Calu3 (cell line): ENCODE data around the gene IL1RL2. TPM values are rescaled to one million over a fixed set of nuclear protein-coding genes. Genes with fewer than 3 reads are reported as not detected.
A peak's percentile ranks its signal among the peaks of the same experiment; 100 is the strongest.

Experiments used
- BruUV-seq: library from RNA; stranded (reverse); fragments of 400-500 nt; replicated peaks from 2 replicates; lab custom pipeline; 2021; lab: Mats Ljungman, UMichigan
- CTCF ChIA-PET: fragments of 300-600 bp; sonication (Branson Sonifier 250); formaldehyde crosslinking; loops from one replicate; lab custom pipeline; 2022; ENCODE audit warnings: antibody characterized with exemption; lab: Charles Lee
- DNase-seq: peaks from one replicate; pipeline ENCODE4 v3.0.0; 2022
- H3K27ac Mint-ChIP-seq: one replicate; pipeline ENCODE4 v1.8.0; 2022; ENCODE audit warnings: mixed read lengths; ENCODE audit not compliant: unreplicated experiment
- H3K27me3 Mint-ChIP-seq: one replicate; pipeline ENCODE4 v1.8.0; 2022; ENCODE audit warnings: mixed read lengths; ENCODE audit not compliant: unreplicated experiment
- H3K36me3 Mint-ChIP-seq: one replicate; pipeline ENCODE4 v1.8.0; 2022; ENCODE audit warnings: mild to moderate bottlenecking, moderate library complexity, mixed read lengths; ENCODE audit not compliant: insufficient read depth, unreplicated experiment
- H3K4me1 Mint-ChIP-seq: one replicate; pipeline ENCODE4 v1.8.0; 2022; ENCODE audit warnings: mild to moderate bottlenecking, low read depth, mixed read lengths; ENCODE audit not compliant: unreplicated experiment
- H3K4me3 Mint-ChIP-seq: one replicate; pipeline ENCODE4 v1.8.0; 2022; ENCODE audit warnings: mild to moderate bottlenecking, low read depth, moderate library complexity, mixed read lengths; ENCODE audit not compliant: unreplicated experiment
- H3K9me3 Mint-ChIP-seq: one replicate; pipeline ENCODE4 v1.8.0; 2022; ENCODE audit warnings: low read depth, mixed read lengths; ENCODE audit not compliant: unreplicated experiment
- intact Hi-C: fragments of 100-400 bp; cut with micrococcal nuclease; formaldehyde crosslinking; loops from one replicate; pipeline ENCODE4 v1.10.0; 2022; ENCODE audit not compliant: unreplicated experiment
- total RNA-seq: library from RNA; stranded (reverse); gene quantifications from 2 replicates; pipeline ENCODE4 v1.2.3, GENCODE V29; 2022
- TF ChIP-seq, protein P1 (sequence below): fragments of 200-600 bp; IDR thresholded peaks from one replicate; pipeline ENCODE4 v1.8.0; 2022; ENCODE audit warnings: antibody characterized with exemption; ENCODE audit not compliant: unreplicated experiment

The IL1RL2 gene
- total RNA-seq, 1 experiment from 2014 or later: 0.68 TPM

DNA sequence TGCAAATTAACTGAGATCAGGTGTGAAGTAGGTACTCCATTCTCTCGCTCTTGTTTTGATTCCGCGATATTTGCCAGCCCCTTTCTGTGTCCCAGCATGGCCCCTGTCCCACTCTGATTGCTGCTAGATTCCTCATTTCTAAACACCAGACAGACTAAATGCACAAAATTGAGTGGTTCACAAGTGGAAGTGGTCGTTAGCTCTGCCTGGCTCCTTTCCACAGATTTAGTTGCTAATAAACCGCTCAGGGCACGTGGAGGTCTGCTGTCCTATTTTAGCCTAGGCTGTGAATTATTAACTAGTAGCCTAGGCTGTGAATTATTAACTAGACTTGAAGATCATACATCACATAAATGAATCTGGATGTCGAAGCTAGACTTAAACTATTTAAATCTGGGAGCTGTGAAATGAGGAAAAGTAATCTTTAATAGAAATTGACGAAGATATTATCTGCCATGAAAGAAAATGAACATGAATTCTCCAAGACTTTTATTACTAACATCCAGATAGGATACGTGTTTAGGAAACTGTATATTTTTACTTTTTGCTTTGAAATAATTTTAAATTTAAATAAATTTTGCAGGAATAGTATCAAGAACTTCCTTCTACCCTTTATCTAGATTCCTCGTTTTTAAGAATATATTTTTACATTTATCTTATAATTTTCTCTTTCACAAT, 3.7 kb downstream of the IL1RL2 start:
- intact Hi-C loops: loop anchor here (2.0 kb wide), 1 partner anchor 48 kb away; no protein-coding TSS in a partner anchor
- no peak overlapping the region for H3K4me3 Mint-ChIP-seq
- peak; percentile 10 for DNase-seq

DNA sequence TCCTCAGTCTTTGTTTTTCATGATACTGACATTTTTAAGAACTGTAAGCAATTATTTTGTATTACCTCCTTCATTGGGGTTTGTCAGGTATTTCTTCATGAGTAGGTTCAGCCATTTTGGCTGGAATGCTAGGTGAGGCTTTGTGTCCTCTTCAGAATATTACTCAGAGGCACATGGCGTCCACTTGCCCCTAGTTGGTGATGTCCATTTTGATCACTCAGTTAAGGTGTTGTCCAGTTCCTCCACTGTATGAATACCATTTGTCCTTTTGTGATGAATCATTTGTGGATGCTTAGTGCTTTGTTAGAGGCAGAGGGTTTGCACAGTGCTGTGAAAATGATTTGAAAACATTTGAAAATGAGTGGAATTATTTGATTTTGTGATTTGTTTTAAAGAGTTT, 4.7 kb downstream of the IL1RL2 start:
- no peak for DNase-seq
- Mint-ChIP-seq H3K27ac (no peak overlapping the region), H3K27me3 (no peaks in the 10 kb centered on the region), H3K4me3 (no peak overlapping the region), H3K4me1 (peaks cover 21% of the 10 kb centered on the region), H3K9me3 (no peaks in the 10 kb centered on the region), H3K36me3 (peaks cover 9% of the 10 kb centered on the region)
- intact Hi-C loops: loop anchor here (2.0 kb wide), 1 partner anchor 47 kb away; no protein-coding TSS in a partner anchor
- CTCF ChIA-PET: no interaction called here
- TF ChIP-seq, protein P1, sequence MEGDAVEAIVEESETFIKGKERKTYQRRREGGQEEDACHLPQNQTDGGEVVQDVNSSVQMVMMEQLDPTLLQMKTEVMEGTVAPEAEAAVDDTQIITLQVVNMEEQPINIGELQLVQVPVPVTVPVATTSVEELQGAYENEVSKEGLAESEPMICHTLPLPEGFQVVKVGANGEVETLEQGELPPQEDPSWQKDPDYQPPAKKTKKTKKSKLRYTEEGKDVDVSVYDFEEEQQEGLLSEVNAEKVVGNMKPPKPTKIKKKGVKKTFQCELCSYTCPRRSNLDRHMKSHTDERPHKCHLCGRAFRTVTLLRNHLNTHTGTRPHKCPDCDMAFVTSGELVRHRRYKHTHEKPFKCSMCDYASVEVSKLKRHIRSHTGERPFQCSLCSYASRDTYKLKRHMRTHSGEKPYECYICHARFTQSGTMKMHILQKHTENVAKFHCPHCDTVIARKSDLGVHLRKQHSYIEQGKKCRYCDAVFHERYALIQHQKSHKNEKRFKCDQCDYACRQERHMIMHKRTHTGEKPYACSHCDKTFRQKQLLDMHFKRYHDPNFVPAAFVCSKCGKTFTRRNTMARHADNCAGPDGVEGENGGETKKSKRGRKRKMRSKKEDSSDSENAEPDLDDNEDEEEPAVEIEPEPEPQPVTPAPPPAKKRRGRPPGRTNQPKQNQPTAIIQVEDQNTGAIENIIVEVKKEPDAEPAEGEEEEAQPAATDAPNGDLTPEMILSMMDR: no peak
- no TSS peak for BruUV-seq

More for the DNA sequence above, 3.7 kb downstream of the IL1RL2 start:
- CTCF ChIA-PET: no interaction called here
- no peaks in the 10 kb centered on the region for H3K9me3 Mint-ChIP-seq
- H3K4me1 Mint-ChIP-seq: peaks cover 21% of the 10 kb centered on the region
- BruUV-seq: no TSS peak
- H3K27me3 Mint-ChIP-seq: no peaks in the 10 kb centered on the region
- H3K27ac Mint-ChIP-seq: no peak overlapping the region
- TF ChIP-seq, protein P1: no peak
- peaks cover 9% of the 10 kb centered on the region for H3K36me3 Mint-ChIP-seq

DNA sequence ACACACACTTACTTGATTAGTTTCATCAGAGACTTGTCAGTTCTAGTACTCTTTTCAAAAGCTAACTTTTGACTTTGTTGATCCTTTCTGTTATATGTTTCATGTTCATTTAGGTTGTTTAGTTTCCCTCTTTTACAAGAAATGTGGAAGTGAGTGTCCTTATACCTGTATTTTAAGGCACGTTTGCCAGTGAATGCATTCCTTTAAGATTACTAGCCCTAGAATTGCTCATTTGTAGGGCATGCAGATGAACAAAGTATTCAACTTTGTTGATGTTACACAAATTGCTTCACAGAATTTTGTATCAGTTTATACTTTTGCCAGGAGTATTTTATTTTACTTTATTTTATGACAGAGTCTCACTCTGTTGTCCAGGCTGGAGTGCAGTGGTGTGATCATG, 6.3 kb downstream of the IL1RL2 start:
- no peak overlapping the region for H3K4me3 Mint-ChIP-seq
- H3K27me3 Mint-ChIP-seq: no peaks in the 10 kb centered on the region
- TF ChIP-seq, protein P1: no peak
- CTCF ChIA-PET: no interaction called here
- peaks cover 5% of the 10 kb centered on the region for H3K36me3 Mint-ChIP-seq
- H3K9me3 Mint-ChIP-seq: no peaks in the 10 kb centered on the region
- H3K4me1 Mint-ChIP-seq: peaks cover 21% of the 10 kb centered on the region
- BruUV-seq: no TSS peak
- intact Hi-C loops: no loop called here
- no peak for DNase-seq
- H3K27ac Mint-ChIP-seq: no peak overlapping the region

DNA sequence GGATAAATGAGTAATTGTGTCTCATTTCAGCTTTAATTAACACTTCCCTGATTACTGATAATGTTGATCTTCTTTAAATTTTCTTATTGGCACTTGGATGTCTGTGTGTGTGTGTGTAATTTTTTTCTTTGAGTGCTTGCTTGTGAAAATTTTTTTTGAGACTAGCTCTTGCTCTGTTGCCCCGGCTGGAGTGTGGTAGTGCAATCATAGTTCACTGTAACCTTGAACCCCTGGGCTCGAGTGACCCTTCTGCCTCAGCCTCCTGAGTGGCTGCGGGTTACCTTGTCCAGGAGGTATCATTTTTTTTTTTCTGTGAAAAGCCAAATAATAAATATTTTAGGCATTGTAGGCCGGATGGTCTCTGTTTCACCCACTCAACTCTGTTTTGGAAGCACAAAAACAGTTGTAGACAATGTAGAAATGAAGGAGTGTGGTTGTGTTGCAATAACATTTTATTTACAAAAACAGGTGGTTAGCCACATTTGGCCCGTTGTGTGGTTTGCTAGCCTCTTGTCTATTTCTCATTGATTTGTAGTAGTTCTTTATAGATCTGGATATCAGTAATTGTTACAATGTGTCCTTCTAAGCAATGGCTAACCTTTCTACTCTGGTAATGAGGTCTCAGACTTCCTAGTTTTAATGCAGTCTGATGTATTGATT, 7.9 kb downstream of the IL1RL2 start:
- intact Hi-C loops: no loop called here
- peaks cover 5% of the 10 kb centered on the region for H3K36me3 Mint-ChIP-seq
- TF ChIP-seq, protein P1: no peak
- no peaks in the 10 kb centered on the region for H3K9me3 Mint-ChIP-seq
- no peak for DNase-seq
- BruUV-seq: no TSS peak
- no peak overlapping the region for H3K4me3 Mint-ChIP-seq
- no peaks in the 10 kb centered on the region for H3K27me3 Mint-ChIP-seq
- H3K27ac Mint-ChIP-seq: no peak overlapping the region
- H3K4me1 Mint-ChIP-seq: peaks cover 21% of the 10 kb centered on the region
- CTCF ChIA-PET: interaction anchor here (0.6 kb wide), 1 partner anchor 1664 kb away, joined by 6 read pairs; no protein-coding TSS in a partner anchor
